ENCODE results near the gene KAZALD1. TPM values are rescaled to one million over a fixed set of nuclear protein-coding genes. Genes with fewer than 3 reads are reported as not detected.

The KAZALD1 gene
- total RNA-seq, 4 donors from 2014 or later: 1.0 to 4.0 (median 2.6) TPM

DNA sequence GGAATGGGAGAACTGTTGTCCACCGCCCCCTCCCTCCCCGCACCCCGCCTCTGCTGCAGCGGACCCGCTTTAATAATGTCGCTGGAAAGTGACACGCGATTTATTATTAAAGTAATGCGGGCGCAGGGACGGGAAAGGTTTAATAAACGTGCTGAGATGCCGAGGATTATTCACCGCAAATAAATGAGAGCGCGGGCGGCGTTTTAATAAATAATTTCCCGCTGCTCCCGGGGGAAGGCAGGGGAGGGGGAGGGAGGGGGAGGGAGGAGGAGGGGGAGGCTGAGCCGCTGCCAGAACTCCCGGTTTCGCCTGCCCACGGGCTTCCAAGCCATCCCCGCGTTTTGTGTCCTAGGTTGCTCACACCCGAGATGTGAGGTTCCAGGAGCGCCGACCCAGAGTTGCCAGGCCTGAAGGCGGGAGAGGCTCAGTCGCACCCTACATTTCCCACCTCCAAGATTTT, 5.1 kb downstream of the KAZALD1 start:
- Histone ChIP-seq H3K9me3 (no peaks in the 10 kb centered on the region), H3K36me3 (no peaks in the 10 kb centered on the region), H3K27ac (replicated peaks in 1 of 4) (peak overlapping the region; percentile 48 to 72 (median 57)), H3K4me3 (peak overlapping the region; percentile 53 to 66 (median 56)), H3K27me3 (peaks cover 0 to 67% (median 37%) of the 10 kb centered on the region in 4 donors), H3K4me1 (peaks cover 36 to 56% (median 48%) of the 10 kb centered on the region in 4 donors)
- TF ChIP-seq EP300 (IDR thresholded peaks at IDR 0.05): no peak
- no peak for TF ChIP-seq POLR2A (IDR thresholded peaks at IDR 0.05; ENCODE audit: low read depth)
- TF ChIP-seq, protein P1, sequence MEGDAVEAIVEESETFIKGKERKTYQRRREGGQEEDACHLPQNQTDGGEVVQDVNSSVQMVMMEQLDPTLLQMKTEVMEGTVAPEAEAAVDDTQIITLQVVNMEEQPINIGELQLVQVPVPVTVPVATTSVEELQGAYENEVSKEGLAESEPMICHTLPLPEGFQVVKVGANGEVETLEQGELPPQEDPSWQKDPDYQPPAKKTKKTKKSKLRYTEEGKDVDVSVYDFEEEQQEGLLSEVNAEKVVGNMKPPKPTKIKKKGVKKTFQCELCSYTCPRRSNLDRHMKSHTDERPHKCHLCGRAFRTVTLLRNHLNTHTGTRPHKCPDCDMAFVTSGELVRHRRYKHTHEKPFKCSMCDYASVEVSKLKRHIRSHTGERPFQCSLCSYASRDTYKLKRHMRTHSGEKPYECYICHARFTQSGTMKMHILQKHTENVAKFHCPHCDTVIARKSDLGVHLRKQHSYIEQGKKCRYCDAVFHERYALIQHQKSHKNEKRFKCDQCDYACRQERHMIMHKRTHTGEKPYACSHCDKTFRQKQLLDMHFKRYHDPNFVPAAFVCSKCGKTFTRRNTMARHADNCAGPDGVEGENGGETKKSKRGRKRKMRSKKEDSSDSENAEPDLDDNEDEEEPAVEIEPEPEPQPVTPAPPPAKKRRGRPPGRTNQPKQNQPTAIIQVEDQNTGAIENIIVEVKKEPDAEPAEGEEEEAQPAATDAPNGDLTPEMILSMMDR (IDR thresholded peaks at IDR 0.05): no peak
- TF ChIP-seq POLR2AphosphoS5 (IDR thresholded peaks at IDR 0.05): no peak
- WGBS: 1% methylated on average over 29 of the region's 31 CpGs
- intact Hi-C loops (cut with DNase I): no loop called here
- no peak for DNase-seq (ENCODE audit: extremely low spot score)

DNA sequence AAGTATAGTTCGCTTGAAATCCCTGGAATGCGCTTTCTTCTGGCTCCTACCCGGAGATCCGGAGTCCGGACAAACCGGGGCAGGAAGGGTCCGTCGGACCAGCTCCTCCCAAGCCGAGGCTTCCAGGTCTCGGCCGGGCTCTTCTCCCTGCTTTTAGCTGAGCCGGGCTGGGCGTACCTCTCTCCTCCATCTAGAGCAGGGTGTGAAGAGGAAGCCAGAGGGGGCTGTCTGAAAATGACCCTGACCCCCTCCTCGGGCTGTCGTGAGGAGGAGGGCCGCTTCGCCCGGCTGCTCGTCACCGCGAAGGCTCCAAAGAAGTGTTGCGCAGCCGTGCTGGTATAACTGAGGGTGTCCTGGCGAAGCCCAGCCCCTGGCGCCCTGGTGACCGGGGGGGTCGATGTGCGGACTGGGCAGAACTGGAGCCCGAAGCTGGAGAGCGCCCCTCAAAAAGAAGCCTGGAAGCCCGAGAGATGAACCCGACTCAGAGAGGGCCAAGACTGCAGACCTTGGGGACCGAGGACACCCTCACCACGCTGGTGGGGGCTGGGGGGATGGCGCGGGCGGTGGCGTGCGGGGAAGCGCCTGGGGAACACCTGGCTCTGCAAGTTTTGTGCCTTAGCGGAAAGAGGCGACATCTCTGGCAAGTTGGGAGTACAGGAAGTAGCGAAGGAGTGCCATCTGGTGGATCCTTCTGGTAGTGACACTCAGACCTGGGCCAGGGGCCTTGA, 5.7 kb downstream of the KAZALD1 start:
- Histone ChIP-seq H3K27ac (replicated peaks in 1 of 4) (peak overlapping the region; percentile 48 to 72 (median 57)), H3K27me3 (peaks cover 0 to 67% (median 40%) of the 10 kb centered on the region in 4 donors), H3K9me3 (no peaks in the 10 kb centered on the region), H3K4me1 (peaks cover 30 to 50% (median 42%) of the 10 kb centered on the region in 4 donors), H3K4me3 (peak overlapping the region; percentile 53 to 66 (median 56)), H3K36me3 (no peaks in the 10 kb centered on the region)
- WGBS: 0% methylated on average over 16 of the region's 43 CpGs
- intact Hi-C loops (cut with DNase I): no loop called here
- TF ChIP-seq POLR2AphosphoS5 (IDR thresholded peaks at IDR 0.05) (peak in 1 of 2 donors; percentile 53), EP300 (IDR thresholded peaks at IDR 0.05) (no peak)
- TF ChIP-seq, protein P1 (IDR thresholded peaks at IDR 0.05): peak; percentile 92 to 96 (median 94)
- DNase-seq (ENCODE audit: extremely low spot score): peak; percentile 95

DNA sequence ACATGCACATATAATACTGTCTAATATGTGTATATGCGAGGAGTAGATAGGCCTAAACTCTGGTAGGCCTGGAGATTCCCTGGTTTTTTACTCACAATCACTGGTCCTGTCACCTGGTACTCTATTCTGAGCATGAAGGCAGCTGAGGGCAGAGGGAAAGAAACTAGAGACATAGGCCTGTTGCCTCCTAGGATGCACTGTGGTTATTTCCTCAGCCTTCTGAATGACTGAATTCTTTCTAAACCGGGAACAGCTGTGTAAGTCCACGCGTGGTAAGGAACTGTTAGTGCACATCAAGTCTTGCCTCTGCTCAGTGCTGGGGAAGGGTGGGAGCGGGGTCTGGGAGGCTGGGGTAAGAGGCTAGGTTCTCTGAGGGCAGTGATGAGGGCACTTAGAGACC, 7.7 kb downstream of the KAZALD1 start:
- Histone ChIP-seq H3K4me3 (no peak overlapping the region), H3K4me1 (peaks cover 23 to 31% (median 27%) of the 10 kb centered on the region in 4 donors), H3K36me3 (no peaks in the 10 kb centered on the region), H3K9me3 (no peaks in the 10 kb centered on the region), H3K27ac (replicated peaks in 1 of 4) (no peak overlapping the region), H3K27me3 (peaks cover 0 to 67% (median 34%) of the 10 kb centered on the region in 4 donors)
- intact Hi-C loops (cut with DNase I): no loop called here
- 74% methylated on average over 5 of the region's 5 CpGs for WGBS
- DNase-seq (ENCODE audit: extremely low spot score): no peak
- TF ChIP-seq EP300 (IDR thresholded peaks at IDR 0.05): no peak
- TF ChIP-seq POLR2A (IDR thresholded peaks at IDR 0.05; ENCODE audit: low read depth): no peak
- TF ChIP-seq, protein P1 (IDR thresholded peaks at IDR 0.05): no peak
- no peak for TF ChIP-seq POLR2AphosphoS5 (IDR thresholded peaks at IDR 0.05)

DNA sequence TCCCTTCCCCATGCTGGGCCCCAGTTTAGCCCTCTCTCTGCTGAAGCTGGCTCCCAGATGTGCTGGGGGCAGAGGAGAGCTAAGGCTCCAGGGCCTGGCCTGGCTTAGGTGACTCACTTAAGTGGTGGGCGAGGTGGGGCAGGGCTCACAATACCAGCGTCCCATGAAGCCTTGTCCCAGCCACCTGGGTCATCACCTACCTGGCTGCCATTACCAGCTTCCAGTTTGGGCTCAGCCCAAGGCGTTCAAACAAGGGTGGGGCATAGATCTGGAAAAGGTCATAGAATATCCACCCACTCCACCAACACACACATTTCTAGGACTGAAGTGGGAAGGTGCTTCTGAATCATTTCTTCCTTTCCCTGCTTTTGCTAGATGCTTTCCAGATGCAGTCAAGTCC, 8.3 kb downstream of the KAZALD1 start:
- Histone ChIP-seq H3K27ac (replicated peaks in 1 of 4) (no peak overlapping the region), H3K27me3 (peaks cover 0 to 67% (median 33%) of the 10 kb centered on the region in 4 donors), H3K9me3 (no peaks in the 10 kb centered on the region), H3K4me1 (peaks cover 20 to 27% (median 26%) of the 10 kb centered on the region in 4 donors), H3K36me3 (no peaks in the 10 kb centered on the region), H3K4me3 (no peak overlapping the region)
- no peak for TF ChIP-seq POLR2AphosphoS5 (IDR thresholded peaks at IDR 0.05)
- TF ChIP-seq, protein P1 (IDR thresholded peaks at IDR 0.05): no peak
- TF ChIP-seq POLR2A (IDR thresholded peaks at IDR 0.05; ENCODE audit: low read depth): no peak
- no peak for TF ChIP-seq EP300 (IDR thresholded peaks at IDR 0.05)
- intact Hi-C loops (cut with DNase I): no loop called here
- no peak for DNase-seq (ENCODE audit: extremely low spot score)
- 72% methylated on average over 2 of the region's 3 CpGs for WGBS
